Sigmoid colon (tissue), 7 donors: ENCODE measurements around the gene ALKBH7. TPM values are rescaled to one million over a fixed set of nuclear protein-coding genes. Genes with fewer than 3 reads are reported as not detected.

Experiments used
- DNase-seq: peaks from one replicate; pipeline ENCODE4 v3.0.0-alpha.2; 2019
- H3K27ac ChIP-seq, 4 donors: fragments of 200-600 bp; sonication (generic); one replicate each; pipeline ENCODE4 v1.5.1; 2016 to 2019; ENCODE audit warnings: mild to moderate bottlenecking in 1 of 4
- H3K27me3 ChIP-seq, 3 donors: fragments of 200-600 bp; sonication (generic); one replicate each; pipeline ENCODE4 v1.5.1; 2019; ENCODE audit warnings: mild to moderate bottlenecking in 1 of 3
- H3K36me3 ChIP-seq, 4 donors: fragments of 200-600 bp; sonication (generic); one replicate each; pipeline ENCODE4 v1.5.1; 2016 to 2019
- H3K4me1 ChIP-seq, 4 donors: fragments of 200-600 bp; sonication (generic); one replicate each; pipeline ENCODE4 v1.5.1; 2017 to 2019
- H3K4me3 ChIP-seq, 4 donors: fragments of 200-600 bp; sonication (generic); one replicate each; pipeline ENCODE4 v1.5.1; 2017 to 2019; ENCODE audit warnings: mild to moderate bottlenecking in 2 of 4, moderate library complexity in 1 of 4
- H3K9me3 ChIP-seq, 4 donors: fragments of 200-600 bp in 3 of 4; sonication (generic) in 3 of 4; one replicate each; pipeline versions ENCODE4 v1.5.1 to v1.6.1; 2013 to 2019
- EP300 ChIP-seq, 4 donors: sonication (generic); formaldehyde crosslinking; IDR thresholded peaks; one replicate each; pipeline ENCODE4 v1.6.1; 2017; ENCODE audit warnings: antibody characterized with exemption in 4 of 4
- POLR2A ChIP-seq, 2 donors: fragments of 450-650 bp; IDR thresholded peaks; one replicate each; pipeline ENCODE4 v1.6.1; 2016; ENCODE audit warnings: antibody characterized with exemption in 2 of 2, mild to moderate bottlenecking in 2 of 2, moderate library complexity in 2 of 2
- POLR2AphosphoS5 ChIP-seq, 4 donors: sonication (generic); formaldehyde crosslinking; IDR thresholded peaks; one replicate each; pipeline ENCODE4 v1.6.1; 2017; ENCODE audit warnings: antibody characterized with exemption in 4 of 4
- WGBS, 2 donors: extraction: QIAGEN DNeasy Blood & Tissue Kit; methylation state at CpG; one replicate each; pipeline ENCODE4 v1.1.7; 2013; 5-methylcytosine and 5-hydroxymethylcytosine counted together
- intact Hi-C: fragments of 100-400 bp; cut with DNase I; formaldehyde crosslinking; loops from one replicate; pipeline ENCODE4 v1.15.1; 2023
- polyA plus RNA-seq, 3 donors: library from polyadenylated mRNA; stranded (reverse); fragments of 200-250 nt; gene quantifications; one replicate each; pipeline ENCODE4 v1.2.3, GENCODE V29; 2013
- total RNA-seq, 4 donors: library from RNA; depleted of rRNA; stranded (reverse); fragments of >200 nt; gene quantifications; one replicate each; pipeline ENCODE4 v1.1.0, GENCODE V29; 2016
- TF ChIP-seq, protein P1 (sequence below), 4 experiments: fragments of 450-650 bp in 3 of 4; fragments of 200-600 bp in 1 of 4; IDR thresholded peaks; one replicate each; pipeline ENCODE4 v1.5.1; 2016 to 2019; ENCODE audit warnings: antibody characterized with exemption in 4 of 4, mild to moderate bottlenecking in 3 of 4, moderate library complexity in 2 of 4
- donor health status: healthy with polysubstance abuse.
- donor health status: Bipolar disorder and iron deficiency.
- donor health status: healthy.

ALKBH7 gene
- total and polyA plus RNA-seq, 7 donors = 65.8 to 183 (median 82.8) TPM

DNA sequence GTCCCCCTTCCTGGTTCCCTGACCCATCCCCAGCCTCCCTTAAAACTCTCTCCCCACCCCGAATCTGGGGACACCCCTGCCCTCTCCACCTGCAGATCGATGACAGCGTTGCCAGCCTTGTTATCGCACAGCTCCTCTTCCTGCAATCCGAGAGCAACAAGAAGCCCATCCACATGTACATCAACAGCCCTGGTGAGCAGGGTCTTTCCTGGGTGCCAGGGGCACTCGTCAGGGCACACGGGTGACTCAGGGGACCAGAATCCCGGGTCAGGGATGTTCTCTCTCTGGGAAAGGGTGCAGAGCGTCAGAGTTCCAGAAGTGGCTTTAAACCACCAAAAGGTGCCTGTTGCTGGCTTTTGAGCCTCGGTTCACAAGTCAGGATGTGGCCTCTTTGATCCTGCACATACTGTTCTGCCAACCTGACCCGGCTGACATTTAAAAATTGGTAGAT lies 10.2 kb upstream of the ALKBH7 start:
- WGBS, 2 donors = 22 to 26% methylated on average over 11 of the region's 11 CpGs
- peaks cover 0 to 15% (median 13%) of the 10 kb centered on the region in 4 donors for H3K4me1 ChIP-seq
- intact Hi-C loops = no loop called here

DNA sequence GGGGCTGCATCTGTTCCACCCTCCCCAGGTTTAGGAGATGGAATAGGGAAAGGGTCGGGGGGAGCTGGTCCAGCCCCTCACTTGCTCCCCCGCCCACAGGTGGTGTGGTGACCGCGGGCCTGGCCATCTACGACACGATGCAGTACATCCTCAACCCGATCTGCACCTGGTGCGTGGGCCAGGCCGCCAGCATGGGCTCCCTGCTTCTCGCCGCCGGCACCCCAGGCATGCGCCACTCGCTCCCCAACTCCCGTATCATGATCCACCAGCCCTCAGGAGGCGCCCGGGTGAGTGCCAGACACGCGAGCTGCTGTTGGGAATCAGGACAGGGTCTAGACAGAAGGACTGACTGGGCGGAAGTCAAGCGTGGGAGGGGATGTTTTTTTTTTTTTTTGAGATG lies 8.2 kb upstream of the ALKBH7 start:
- WGBS, 2 donors = 95 to 98% methylated on average over 21 of the region's 21 CpGs
- TF ChIP-seq EP300 (IDR thresholded peaks at IDR 0.05) (no peak), POLR2AphosphoS5 (IDR thresholded peaks at IDR 0.05) (no peak), POLR2A (IDR thresholded peaks at IDR 0.05) (no peak)
- TF ChIP-seq, protein P1, sequence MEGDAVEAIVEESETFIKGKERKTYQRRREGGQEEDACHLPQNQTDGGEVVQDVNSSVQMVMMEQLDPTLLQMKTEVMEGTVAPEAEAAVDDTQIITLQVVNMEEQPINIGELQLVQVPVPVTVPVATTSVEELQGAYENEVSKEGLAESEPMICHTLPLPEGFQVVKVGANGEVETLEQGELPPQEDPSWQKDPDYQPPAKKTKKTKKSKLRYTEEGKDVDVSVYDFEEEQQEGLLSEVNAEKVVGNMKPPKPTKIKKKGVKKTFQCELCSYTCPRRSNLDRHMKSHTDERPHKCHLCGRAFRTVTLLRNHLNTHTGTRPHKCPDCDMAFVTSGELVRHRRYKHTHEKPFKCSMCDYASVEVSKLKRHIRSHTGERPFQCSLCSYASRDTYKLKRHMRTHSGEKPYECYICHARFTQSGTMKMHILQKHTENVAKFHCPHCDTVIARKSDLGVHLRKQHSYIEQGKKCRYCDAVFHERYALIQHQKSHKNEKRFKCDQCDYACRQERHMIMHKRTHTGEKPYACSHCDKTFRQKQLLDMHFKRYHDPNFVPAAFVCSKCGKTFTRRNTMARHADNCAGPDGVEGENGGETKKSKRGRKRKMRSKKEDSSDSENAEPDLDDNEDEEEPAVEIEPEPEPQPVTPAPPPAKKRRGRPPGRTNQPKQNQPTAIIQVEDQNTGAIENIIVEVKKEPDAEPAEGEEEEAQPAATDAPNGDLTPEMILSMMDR (IDR thresholded peaks at IDR 0.05) = no peak
- H3K27me3 ChIP-seq = no peaks in the 10 kb centered on the region
- peaks cover 0 to 15% (median 13%) of the 10 kb centered on the region in 4 donors for H3K4me1 ChIP-seq
- H3K36me3 ChIP-seq = peaks cover 8 to 62% (median 43%) of the 10 kb centered on the region in 4 donors
- no peak overlapping the region for H3K27ac ChIP-seq
- no peak for DNase-seq
- H3K4me3 ChIP-seq = no peak overlapping the region
- intact Hi-C loops = no loop called here
- H3K9me3 ChIP-seq = no peaks in the 10 kb centered on the region

More for the DNA sequence above, 10.2 kb upstream of the ALKBH7 start:
- DNase-seq = no peak
- H3K4me3 ChIP-seq = peak overlapping the region; percentile 87 to 94 (median 91)
- peaks cover 8 to 42% (median 31%) of the 10 kb centered on the region in 4 donors for H3K36me3 ChIP-seq
- no peaks in the 10 kb centered on the region for H3K27me3 ChIP-seq
- H3K9me3 ChIP-seq = no peaks in the 10 kb centered on the region
- TF ChIP-seq, protein P1 (IDR thresholded peaks at IDR 0.05) = no peak
- TF ChIP-seq POLR2AphosphoS5 (IDR thresholded peaks at IDR 0.05) = no peak
- no peak for TF ChIP-seq EP300 (IDR thresholded peaks at IDR 0.05)
- TF ChIP-seq POLR2A (IDR thresholded peaks at IDR 0.05) = no peak
- peak overlapping the region; percentile 89 to 92 (median 90) for H3K27ac ChIP-seq

DNA sequence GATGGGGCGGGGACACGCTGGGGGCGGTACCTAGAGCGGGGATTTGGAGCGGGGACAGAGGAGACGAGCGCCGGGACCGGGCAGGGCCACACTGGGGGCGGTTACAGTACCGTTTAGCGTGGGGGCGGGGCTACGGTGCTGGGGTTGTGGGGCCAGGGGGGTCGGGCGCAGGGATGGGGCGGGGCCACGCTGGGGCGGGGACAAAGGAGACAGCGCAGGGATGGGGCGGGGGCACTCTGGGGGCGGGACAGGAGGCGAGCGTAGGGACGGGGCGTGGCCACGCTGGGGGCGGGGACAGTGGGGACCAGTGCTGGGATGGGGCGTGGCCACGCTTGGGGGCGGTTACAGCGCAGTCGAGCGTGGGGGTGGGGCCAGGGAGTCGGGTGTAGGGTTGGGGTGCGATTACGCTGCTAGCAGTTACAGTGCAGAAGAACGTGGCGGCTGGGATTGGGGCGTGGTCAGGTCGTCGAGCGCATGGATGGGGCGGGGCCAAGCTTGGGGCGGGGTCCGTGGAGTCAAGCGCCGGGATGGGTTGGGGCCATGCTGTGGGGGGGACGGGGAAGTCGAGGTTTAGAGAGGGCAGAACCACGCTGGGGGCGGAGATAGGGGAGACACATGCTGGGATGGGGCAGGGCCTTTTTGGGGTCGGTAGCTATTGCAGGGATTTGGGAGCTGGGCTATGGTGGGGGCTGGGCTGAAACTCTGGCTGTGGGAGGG lies 660 bp downstream of the ALKBH7 start:
- peaks cover 0 to 29% (median 9%) of the 10 kb centered on the region in 4 donors for H3K36me3 ChIP-seq
- H3K27ac ChIP-seq = peak overlapping the region; percentile 95 to 100 (median 100)
- DNase-seq = peak; percentile 100
- no peaks in the 10 kb centered on the region for H3K9me3 ChIP-seq
- H3K27me3 ChIP-seq = no peaks in the 10 kb centered on the region
- peak overlapping the region; percentile 62 to 98 (median 88) for H3K4me3 ChIP-seq
- 1% methylated on average over 53 of the region's 53 CpGs for WGBS, 2 donors
- H3K4me1 ChIP-seq = peaks cover 4 to 29% (median 18%) of the 10 kb centered on the region in 4 donors
- intact Hi-C loops = loop anchor here (2.0 to 10.0 kb wide), 3 partner anchors 20 to 692 kb away; partner anchors contain the start of genes GTF2F1 and ZNF557
- TF ChIP-seq POLR2A (IDR thresholded peaks at IDR 0.05) = no peak
- no peak for TF ChIP-seq POLR2AphosphoS5 (IDR thresholded peaks at IDR 0.05)
- no peak for TF ChIP-seq EP300 (IDR thresholded peaks at IDR 0.05)
- TF ChIP-seq, protein P1 (IDR thresholded peaks at IDR 0.05) = no peak

DNA sequence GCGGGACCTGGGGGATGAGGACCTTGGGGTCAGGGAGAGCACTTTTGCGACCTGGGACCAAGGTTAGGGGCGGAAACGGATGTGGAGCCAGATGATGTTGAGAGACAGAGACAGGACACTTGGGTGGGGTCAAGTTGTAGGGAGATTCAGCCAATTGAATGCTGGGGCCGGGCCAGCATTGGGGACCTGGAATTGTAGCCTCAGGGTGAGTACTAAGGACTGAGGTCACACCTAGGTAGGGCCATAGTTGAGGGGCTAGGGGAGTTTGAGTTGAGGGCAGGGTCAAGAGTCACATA lies 1.2 kb downstream of the ALKBH7 start:
- Histone ChIP-seq H3K27me3 (no peaks in the 10 kb centered on the region), H3K27ac (peak overlapping the region; percentile 95 to 100 (median 100)), H3K9me3 (no peaks in the 10 kb centered on the region), H3K36me3 (peaks cover 0 to 25% (median 4%) of the 10 kb centered on the region in 4 donors), H3K4me1 (peaks cover 4 to 29% (median 21%) of the 10 kb centered on the region in 4 donors), H3K4me3 (peak overlapping the region; percentile 30 to 95 (median 71))
- intact Hi-C loops = loop anchor here (2.0 to 10.0 kb wide), 3 partner anchors 19 to 691 kb away; partner anchors contain the start of genes GTF2F1 and ZNF557
- DNase-seq = no peak
- WGBS, 2 donors = 33% methylated on average over 5 of the region's 5 CpGs
- TF ChIP-seq POLR2A (IDR thresholded peaks at IDR 0.05) (no peak), POLR2AphosphoS5 (IDR thresholded peaks at IDR 0.05) (no peak), EP300 (IDR thresholded peaks at IDR 0.05) (no peak)
- TF ChIP-seq, protein P1 (IDR thresholded peaks at IDR 0.05) = no peak
